ENCODE results near the gene GUCD1. TPM values are rescaled to one million over a fixed set of nuclear protein-coding genes. Genes with fewer than 3 reads are reported as not detected.
A peak's percentile ranks its signal among the peaks of the same experiment; 100 is the strongest.

Gene GUCD1
- total and polyA plus RNA-seq, 2 of the 8 experiments (the other 6 are each of a cell fraction or from before 2014, with no cell fraction given): 85.2 to 128 TPM

- FAIRE-seq: no peak
- CTCF ChIA-PET (ENCODE audit: partially characterized antibody): interaction anchor here (1.0 to 1.1 kb wide), 3 partner anchors 11 to 83 kb away, joined by 3 read pairs; no protein-coding TSS in a partner anchor
- H3K36me3 ChIP-seq (ENCODE audit: control insufficient read depth in 2 of 4, insufficient read depth in 4 of 4, low read length in 3 of 4): peaks cover 0 to 5% (median under 1%) of the 10 kb centered on the region in 4 experiments; a peak in 3 of 8 replicates
These were observed 30.0 kb upstream of the GUCD1 start for GRCh38 chr22:24584871-24585411.

More at GRCh38 chr22:24584871-24585411, 30.0 kb upstream of the GUCD1 start:
- no peak overlapping the region for H3K23ac ChIP-seq (ENCODE audit: insufficient read length)
- no peak overlapping the region for H3K18ac ChIP-seq (ENCODE audit: extremely low read depth, low read length)
- H3K4me1 ChIP-seq (replicated peaks in 1 of 4; ENCODE audit: control insufficient read depth in 3 of 4, insufficient read depth in 4 of 4, low read length in 3 of 4): no peaks in the 10 kb centered on the region
- H2AFZ ChIP-seq (ENCODE audit: low read length): no peak overlapping the region
- TF ChIP-seq JUN (IDR thresholded peaks at IDR 0.05; ENCODE audit: low read depth, low read length): no peak
- no peak for TF ChIP-seq SP2 (IDR thresholded peaks at IDR 0.05; ENCODE audit: low read length)
- no peak for TF ChIP-seq ATF2 (IDR thresholded peaks at IDR 0.05; ENCODE audit: low read length)
- TF ChIP-seq JUND (IDR thresholded peaks at IDR 0.05; ENCODE audit: low read length): no peak
- no peak for TF ChIP-seq SIX5 (IDR thresholded peaks at IDR 0.05; ENCODE audit: low read depth, low read length)
- TF ChIP-seq SP1 (IDR thresholded peaks at IDR 0.05; ENCODE audit: low read depth, low read length): no peak
- no peak for TF ChIP-seq CHD1 (IDR thresholded peaks at IDR 0.05; ENCODE audit: low read depth, low read length)
- no peak for TF ChIP-seq BACH1 (IDR thresholded peaks at IDR 0.05; ENCODE audit: low read length)
- TF ChIP-seq NANOG (IDR thresholded peaks at IDR 0.05; ENCODE audit: insufficient read depth, low read depth, low read length, poor library complexity, severe bottlenecking): no peak
- TF ChIP-seq HDAC6 (IDR thresholded peaks at IDR 0.05; ENCODE audit: low read depth, low read length): no peak
- H4K91ac ChIP-seq (replicated peaks; ENCODE audit: insufficient read length, low read length): no peak overlapping the region
- H3K23me2 ChIP-seq (ENCODE audit: low read depth, low read length): no peaks in the 10 kb centered on the region
- H3K9ac ChIP-seq (replicated peaks in 1 of 4; ENCODE audit: extremely low read depth in 1 of 4, low read depth in 3 of 4, low read length in 3 of 4): no peak overlapping the region
- peak in 1 of 2 experiments; percentile 46 for DNase-seq (ENCODE audit: low read depth in 1 of 2, low spot score in 2 of 2)
- H3K9me3 ChIP-seq (ENCODE audit: insufficient read depth in 2 of 2, low read depth in 1 of 2, low read length in 1 of 2): no peaks in the 10 kb centered on the region
- 90% methylated on average over 10 of the region's 10 CpGs; no CpG with 5 or more reads in 1 of the 2 experiments for WGBS, 2 experiments (ENCODE audit: extremely low coverage in 1 of 2, insufficient coverage in 1 of 2, insufficient read length in 1 of 2, insufficient replicate concordance in 2 of 2, low coverage in 1 of 2, low lambda C conversion rate in 2 of 2, missing lambda C conversion rate in 1 of 2)
- H4K20me1 ChIP-seq (replicated peaks in 1 of 2; ENCODE audit: control insufficient read depth in 1 of 2, insufficient read depth in 2 of 2, low read length in 2 of 2): peaks cover 0 to 2% of the 10 kb centered on the region in 2 experiments
- H2BK15ac ChIP-seq (ENCODE audit: low read length): no peak overlapping the region
- no peak overlapping the region for H3K4ac ChIP-seq (replicated peaks; ENCODE audit: insufficient read length, low read depth, low read length)
- no peaks in the 10 kb centered on the region for H3K79me1 ChIP-seq (ENCODE audit: low read depth, low read length)
- H3K27me3 ChIP-seq (replicated peaks in 1 of 4; ENCODE audit: control insufficient read depth in 3 of 4, extremely low read depth in 1 of 4, insufficient read depth in 3 of 4, low read length in 3 of 4): no peaks in the 10 kb centered on the region
- no peak overlapping the region for H2BK12ac ChIP-seq (ENCODE audit: low read depth, low read length)
- H2BK5ac ChIP-seq (ENCODE audit: low read depth, low read length): peak overlapping the region; percentile 16; the same call in 1 of the 2 replicates
- H3K27ac ChIP-seq (ENCODE audit: low read depth, low read length): no peak overlapping the region
- no peak overlapping the region for H3K4me2 ChIP-seq (ENCODE audit: insufficient read depth in 1 of 2, low read depth in 2 of 2, low read length in 2 of 2)
- no peak overlapping the region for H2BK20ac ChIP-seq (ENCODE audit: low read length)
- POLR2A ChIA-PET (ENCODE audit: partially characterized antibody): interaction anchor here (0.8 to 4.4 kb wide), 8 partner anchors 7 to 39 kb away, joined by 3 to 38 read pairs (median 6); partner anchors contain the start of genes GUCD1, LRRC75B and SNRPD3
- no peak overlapping the region for H3K4me3 ChIP-seq (ENCODE audit: extremely low read depth in 1 of 4, insufficient read depth in 2 of 4, low read depth in 3 of 4, low read length in 4 of 4)
- no peak overlapping the region for H3K14ac ChIP-seq (ENCODE audit: insufficient read length)
- H4K8ac ChIP-seq (ENCODE audit: extremely low read depth, insufficient read depth, low read length): no peak overlapping the region
- no peak overlapping the region for H2AK5ac ChIP-seq (ENCODE audit: low read depth, low read length)
- no peak overlapping the region for H2BK120ac ChIP-seq (replicated peaks; ENCODE audit: low read depth, low read length)
- H4K5ac ChIP-seq (ENCODE audit: insufficient read length, low read depth, low read length): no peak overlapping the region
- no peak overlapping the region for H3K56ac ChIP-seq (replicated peaks; ENCODE audit: insufficient read length, low read depth, low read length)
- no peaks in the 10 kb centered on the region for H3K79me2 ChIP-seq (ENCODE audit: control insufficient read depth in 1 of 2, insufficient read depth in 2 of 2, low read length in 2 of 2)
